GM12878 (cell line): ENCODE measurements around the gene C18orf63.

Source experiments
- BMI1 ChIP-seq: fragments of 450-650 bp; IDR thresholded peaks from 2 replicates; pipeline ENCODE4 v1.6.1; 2016; ENCODE audit warnings: mild to moderate bottlenecking, moderate library complexity, borderline replicate concordance
- CBX3 ChIP-seq: fragments of 200-600 bp; sonication (generic); IDR thresholded peaks from 2 replicates; pipeline ENCODE4 v1.6.1; 2016; ENCODE audit warnings: low read depth, borderline replicate concordance
- HDAC2 ChIP-seq: fragments of 200-600 bp; sonication (generic); IDR thresholded peaks from 2 replicates; pipeline ENCODE4 v1.6.1; 2017
- PKNOX1 ChIP-seq: fragments of 450-650 bp; IDR thresholded peaks from 2 replicates; pipeline ENCODE4 v1.6.1; 2016; ENCODE audit warnings: mild to moderate bottlenecking
- REST ChIP-seq: IDR thresholded peaks from 2 replicates; pipeline ENCODE4 v1.6.1; 2012; ENCODE audit warnings: mild to moderate bottlenecking, low read depth, low read length
- RFX5 ChIP-seq: IDR thresholded peaks from 2 replicates; pipeline ENCODE4 v1.6.1; 2011; ENCODE audit warnings: low read depth, low read length, improper control_type of control experiment
- SKIL ChIP-seq: fragments of 450-650 bp; IDR thresholded peaks from 2 replicates; pipeline ENCODE4 v1.6.1; 2017; ENCODE audit warnings: mild to moderate bottlenecking, low read depth, inconsistent platforms; ENCODE audit not compliant: poor library complexity, severe bottlenecking
- ZNF207 ChIP-seq: fragments of 450-650 bp; IDR thresholded peaks from 2 replicates; pipeline ENCODE4 v1.6.1; 2014; ENCODE audit warnings: antibody characterized with exemption, mild to moderate bottlenecking, borderline replicate concordance

- TF ChIP-seq REST (no peak), HDAC2 (no peak), ZNF207 (no peak), CBX3 (no peak), BMI1 (no peak), PKNOX1 (no peak), SKIL (no peak), RFX5 (no peak)
Measured at GRCh38 chr18:74400813-74401212, 85.2 kb downstream of the C18orf63 start.
